Measurements from ENCODE around the gene FAM47C. TPM values are rescaled to one million over a fixed set of nuclear protein-coding genes. Genes with fewer than 3 reads are reported as not detected.
"Not testable (repeated sequence)": the region's sequence is repeated elsewhere in the genome, so short reads cannot be mapped to it uniquely, and the experiment has no call there.

The FAM47C gene
- total RNA-seq: not detected
- not detected for polyA plus RNA-seq

GRCh38 chrX:37008182-37008581, at the start of gene FAM47C:
Gene FAM47C (plus strand): TSS chrX:37008366. CDS start chrX:37008411, 45 bp downstream.
- not testable (repeated sequence) for DNase-seq (ENCODE audit: extremely low spot score); H3K36me3 ChIP-seq (ENCODE audit: insufficient read depth); H3K27ac ChIP-seq (ENCODE audit: low read depth); H3K4me1 ChIP-seq (ENCODE audit: insufficient read depth); H3K4me3 ChIP-seq (ENCODE audit: low read depth, low read length)
- 80% methylated on average over 24 of the region's 24 CpGs for WGBS

- Histone ChIP-seq H3K36me3 (ENCODE audit: insufficient read depth) (no peaks in the 10 kb centered on the region), H3K4me1 (ENCODE audit: insufficient read depth) (no peaks in the 10 kb centered on the region), H3K4me3 (ENCODE audit: low read depth, low read length) (no peak overlapping the region), H3K27ac (ENCODE audit: low read depth) (no peak overlapping the region)
- DNase-seq (ENCODE audit: extremely low spot score): no peak
- 56% methylated on average over 10 of the region's 10 CpGs for WGBS
These were observed 46.6 kb upstream of the FAM47C start for GRCh38 chrX:36961590-36961989.

- Histone ChIP-seq H3K27ac (ENCODE audit: low read depth) (no peak overlapping the region), H3K4me3 (ENCODE audit: low read depth, low read length) (no peak overlapping the region)
These were observed 44.9 kb upstream of the FAM47C start for GRCh38 chrX:36963069-36963808.

GRCh38 chrX:36963852-36964251, 44.3 kb upstream of the FAM47C start:
- Histone ChIP-seq H3K36me3 (ENCODE audit: insufficient read depth) (no peaks in the 10 kb centered on the region), H3K27ac (ENCODE audit: low read depth) (no peak overlapping the region), H3K4me3 (ENCODE audit: low read depth, low read length) (no peak overlapping the region), H3K4me1 (ENCODE audit: insufficient read depth) (no peaks in the 10 kb centered on the region)
- no peak for DNase-seq (ENCODE audit: extremely low spot score)
- 5% methylated on average over 43 of the region's 45 CpGs for WGBS

More at GRCh38 chrX:36963069-36963808, 44.9 kb upstream of the FAM47C start:
- H3K36me3 ChIP-seq (ENCODE audit: insufficient read depth): no peaks in the 10 kb centered on the region
- no peak for DNase-seq (ENCODE audit: extremely low spot score)
- no peaks in the 10 kb centered on the region for H3K4me1 ChIP-seq (ENCODE audit: insufficient read depth)
- WGBS: 6% methylated on average over 59 of the region's 63 CpGs

- no peaks in the 10 kb centered on the region for H3K36me3 ChIP-seq (ENCODE audit: insufficient read depth)
- H3K4me1 ChIP-seq (ENCODE audit: insufficient read depth): no peaks in the 10 kb centered on the region
- no peak overlapping the region for H3K4me3 ChIP-seq (ENCODE audit: low read depth, low read length)
- no peak for DNase-seq (ENCODE audit: extremely low spot score)
- H3K27ac ChIP-seq (ENCODE audit: low read depth): no peak overlapping the region
These were observed 34.6 kb upstream of the FAM47C start for GRCh38 chrX:36973575-36973974.

GRCh38 chrX:36974911-36975310, 33.3 kb upstream of the FAM47C start:
- Histone ChIP-seq H3K4me3 (ENCODE audit: low read depth, low read length) (no peak overlapping the region), H3K36me3 (ENCODE audit: insufficient read depth) (no peaks in the 10 kb centered on the region), H3K4me1 (ENCODE audit: insufficient read depth) (no peaks in the 10 kb centered on the region), H3K27ac (ENCODE audit: low read depth) (no peak overlapping the region)
- no peak for DNase-seq (ENCODE audit: extremely low spot score)
- 57% methylated on average over 6 of the region's 6 CpGs for WGBS

GRCh38 chrX:36978886-36979285, 29.3 kb upstream of the FAM47C start:
- no peaks in the 10 kb centered on the region for H3K36me3 ChIP-seq (ENCODE audit: insufficient read depth)
- H3K4me3 ChIP-seq (ENCODE audit: low read depth, low read length): no peak overlapping the region
- no peak overlapping the region for H3K27ac ChIP-seq (ENCODE audit: low read depth)
- WGBS: 72% methylated on average over 2 of the region's 2 CpGs
- no peaks in the 10 kb centered on the region for H3K4me1 ChIP-seq (ENCODE audit: insufficient read depth)
- no peak for DNase-seq (ENCODE audit: extremely low spot score)

- no peak overlapping the region for H3K4me3 ChIP-seq (ENCODE audit: low read depth, low read length)
- H3K4me1 ChIP-seq (ENCODE audit: insufficient read depth): no peaks in the 10 kb centered on the region
- 54% methylated on average over 3 of the region's 3 CpGs for WGBS
- no peak overlapping the region for H3K27ac ChIP-seq (ENCODE audit: low read depth)
- no peaks in the 10 kb centered on the region for H3K36me3 ChIP-seq (ENCODE audit: insufficient read depth)
- no peak for DNase-seq (ENCODE audit: extremely low spot score)
These were observed 24.3 kb upstream of the FAM47C start for GRCh38 chrX:36983831-36984230.

GRCh38 chrX:36985416-36986209, 22.6 kb upstream of the FAM47C start:
- WGBS: under 1% methylated on average over 64 of the region's 89 CpGs
- not testable (repeated sequence) for H3K27ac ChIP-seq (ENCODE audit: low read depth); DNase-seq (ENCODE audit: extremely low spot score); H3K36me3 ChIP-seq (ENCODE audit: insufficient read depth); H3K4me1 ChIP-seq (ENCODE audit: insufficient read depth)
- H3K4me3 ChIP-seq (ENCODE audit: low read depth, low read length): peak overlapping the region; percentile 18

GRCh38 chrX:36986231-36986630, 21.9 kb upstream of the FAM47C start:
- no peak for DNase-seq (ENCODE audit: extremely low spot score)
- no peak overlapping the region for H3K4me3 ChIP-seq (ENCODE audit: low read depth, low read length)
- no peaks in the 10 kb centered on the region for H3K36me3 ChIP-seq (ENCODE audit: insufficient read depth)
- H3K4me1 ChIP-seq (ENCODE audit: insufficient read depth): no peaks in the 10 kb centered on the region
- WGBS: 6% methylated on average over 21 of the region's 34 CpGs
- H3K27ac ChIP-seq (ENCODE audit: low read depth): no peak overlapping the region

- no CpG with 5 or more reads among the region's 1 CpG for WGBS
- not testable (repeated sequence) for H3K4me3 ChIP-seq (ENCODE audit: low read depth, low read length)
These were observed 21.0 kb upstream of the FAM47C start for GRCh38 chrX:36987212-36987611.

GRCh38 chrX:37000140-37000539, 8.0 kb upstream of the FAM47C start:
- DNase-seq (ENCODE audit: extremely low spot score): no peak
- no peak overlapping the region for H3K4me3 ChIP-seq (ENCODE audit: low read depth, low read length)
- H3K27ac ChIP-seq (ENCODE audit: low read depth): no peak overlapping the region
- WGBS: 50% methylated on average over 9 of the region's 9 CpGs
- no peaks in the 10 kb centered on the region for H3K36me3 ChIP-seq (ENCODE audit: insufficient read depth)
- no peaks in the 10 kb centered on the region for H3K4me1 ChIP-seq (ENCODE audit: insufficient read depth)

More at GRCh38 chrX:36987212-36987611, 21.0 kb upstream of the FAM47C start:
- H3K36me3 ChIP-seq (ENCODE audit: insufficient read depth); H3K4me1 ChIP-seq (ENCODE audit: insufficient read depth); H3K27ac ChIP-seq (ENCODE audit: low read depth); DNase-seq (ENCODE audit: extremely low spot score): not testable (repeated sequence)

- no peak overlapping the region for H3K4me3 ChIP-seq (ENCODE audit: low read depth, low read length)
- no peak for DNase-seq (ENCODE audit: extremely low spot score)
- no peak overlapping the region for H3K27ac ChIP-seq (ENCODE audit: low read depth)
- no peaks in the 10 kb centered on the region for H3K36me3 ChIP-seq (ENCODE audit: insufficient read depth)
- H3K4me1 ChIP-seq (ENCODE audit: insufficient read depth): no peaks in the 10 kb centered on the region
- WGBS: 94% methylated on average over 22 of the region's 22 CpGs
These were observed 2.3 kb downstream of the FAM47C start for GRCh38 chrX:37010496-37010895.

- H3K4me1 ChIP-seq (ENCODE audit: insufficient read depth); DNase-seq (ENCODE audit: extremely low spot score); H3K4me3 ChIP-seq (ENCODE audit: low read depth, low read length); H3K36me3 ChIP-seq (ENCODE audit: insufficient read depth); H3K27ac ChIP-seq (ENCODE audit: low read depth): not testable (repeated sequence)
- WGBS: 50% methylated on average over 1 of the region's 1 CpG
These were observed 26.1 kb downstream of the FAM47C start for GRCh38 chrX:37034260-37034659.

Data from urinary bladder (tissue), 4 donors.